Endothelial cell of hepatic sinusoid (primary cell): Measurements from ENCODE around the gene PDLIM5.
"Not testable (repeated sequence)": the region's sequence is repeated elsewhere in the genome, so short reads cannot be mapped to it uniquely, and the experiment has no call there.

Experiments
- in situ Hi-C: cut with HindIII; loops from 2 replicates; pipeline ENCODE4 v1.10.0; 2017; ENCODE audit warnings: low sequenced_read_pairs

Gene PDLIM5

GRCh38 chr4:94636004-94636403 is 184.3 kb downstream of the PDLIM5 start:
- in situ Hi-C loops, result no loop called here

GRCh38 chr4:94639298-94639697 is 187.6 kb downstream of the PDLIM5 start:
- in situ Hi-C loops, result no loop called here

- in situ Hi-C loops, result no loop called here
Observed at GRCh38 chr4:94640151-94640550, 188.4 kb downstream of the PDLIM5 start.

- in situ Hi-C loops, result no loop called here
Observed at GRCh38 chr4:94641702-94642560, 190.2 kb downstream of the PDLIM5 start.

GRCh38 chr4:94642561-94642866 is 190.8 kb downstream of the PDLIM5 start:
- in situ Hi-C loops, result no loop called here

- in situ Hi-C loops, result no loop called here
Observed at GRCh38 chr4:94648699-94649098, 197.0 kb downstream of the PDLIM5 start.

- in situ Hi-C loops, result no loop called here
Observed at GRCh38 chr4:94649381-94650133, 197.8 kb downstream of the PDLIM5 start.

GRCh38 chr4:94650134-94650495 is 198.4 kb downstream of the PDLIM5 start:
- in situ Hi-C loops, result no loop called here

- in situ Hi-C loops, result no loop called here
Observed at GRCh38 chr4:94650690-94651089, 198.9 kb downstream of the PDLIM5 start.

- in situ Hi-C loops, result no loop called here
Observed at GRCh38 chr4:94653095-94653649, 201.4 kb downstream of the PDLIM5 start.

GRCh38 chr4:94653984-94654609 is 202.4 kb downstream of the PDLIM5 start:
- in situ Hi-C loops, result no loop called here

GRCh38 chr4:94654714-94655113 is 203.0 kb downstream of the PDLIM5 start:
- in situ Hi-C loops, result no loop called here

GRCh38 chr4:94660614-94661013 is 208.9 kb downstream of the PDLIM5 start:
- in situ Hi-C loops, result no loop called here

- in situ Hi-C loops, result not testable (repeated sequence)
Observed at GRCh38 chr4:94665021-94665420, 213.3 kb downstream of the PDLIM5 start.

GRCh38 chr4:94665500-94666404 is 214.0 kb downstream of the PDLIM5 start:
- in situ Hi-C loops, result no loop called here

- in situ Hi-C loops, result no loop called here
Observed at GRCh38 chr4:94668724-94669123, 217.0 kb downstream of the PDLIM5 start.

- in situ Hi-C loops, result no loop called here
Observed at GRCh38 chr4:94669672-94670664, 218.2 kb downstream of the PDLIM5 start.

- in situ Hi-C loops, result no loop called here
Observed at GRCh38 chr4:94671113-94671512, 219.4 kb downstream of the PDLIM5 start.

GRCh38 chr4:94673961-94674360 is 222.2 kb downstream of the PDLIM5 start:
- in situ Hi-C loops, result no loop called here
